Limb (tissue), 2 donors: ENCODE measurements around the gene NDUFAF8.
A peak's percentile ranks its signal among the peaks of the same experiment; 100 is the strongest.

Experiments
- DNase-seq, 2 donors: peaks; one replicate each; pipeline ENCODE4 v3.0.0-alpha.2; 2016; ENCODE audit errors: extremely low spot score in 2 of 2

Gene NDUFAF8

DNA sequence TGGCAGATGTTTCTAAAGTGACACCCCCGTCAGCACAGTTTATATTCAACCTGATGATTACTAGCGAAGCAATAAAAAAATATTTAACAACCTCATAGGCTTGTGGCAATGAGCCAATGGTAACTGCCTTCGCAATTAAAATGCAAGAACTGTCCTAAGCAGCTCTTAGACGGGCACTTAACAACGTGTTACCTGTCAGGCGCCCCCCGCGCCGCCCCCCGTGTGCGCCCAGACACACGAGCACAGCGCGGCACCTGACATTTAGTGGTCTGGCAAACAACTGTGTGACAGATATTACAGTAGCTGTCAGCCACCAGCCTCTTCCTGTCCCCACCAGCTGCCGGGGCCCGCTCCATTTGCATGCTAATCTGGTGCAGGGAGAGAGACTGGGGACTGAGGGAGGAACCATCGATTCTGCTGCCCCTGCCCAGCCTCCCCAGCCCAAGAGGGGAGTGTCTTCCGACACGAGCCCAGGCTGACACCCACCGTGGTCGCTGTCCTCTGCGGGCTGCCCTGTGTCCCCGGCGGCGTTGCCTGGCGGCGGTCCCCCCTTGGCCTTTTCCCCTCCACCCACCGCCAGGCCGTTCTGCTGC, 12.7 kb downstream of the NDUFAF8 start:
- no peak for DNase-seq

DNA sequence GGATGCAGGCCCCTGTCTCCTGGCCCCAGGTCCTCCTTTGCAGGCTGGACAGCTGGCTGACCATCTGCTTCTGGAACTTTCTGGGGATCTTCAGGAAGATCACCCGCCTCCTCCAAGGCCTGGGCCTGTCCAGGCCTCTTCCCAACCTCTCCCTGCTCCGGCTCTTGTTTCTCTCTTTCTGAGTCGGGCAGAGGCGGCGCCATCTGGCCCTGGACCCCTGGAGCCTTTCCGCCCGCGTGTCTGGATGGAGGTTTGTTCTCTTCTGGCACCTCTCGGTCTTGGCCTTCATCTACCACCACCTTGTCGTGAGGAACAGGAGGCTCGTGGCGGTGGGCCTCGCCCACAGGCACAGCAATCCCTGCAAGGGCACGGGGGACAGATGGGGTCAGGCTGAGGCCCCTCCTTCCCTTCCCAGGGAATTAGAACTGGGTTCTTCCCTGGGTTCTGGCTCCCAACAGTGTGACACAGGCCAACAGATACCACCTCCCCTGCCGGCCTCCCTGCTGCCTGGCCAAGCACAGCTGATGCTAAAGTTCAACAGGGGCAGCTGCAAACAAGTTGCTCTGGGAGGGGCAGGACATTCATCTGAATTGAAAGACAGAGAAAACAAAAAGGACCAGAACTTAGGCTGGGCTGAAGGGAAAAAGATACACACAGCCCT, 13.3 kb downstream of the NDUFAF8 start:
- DNase-seq, result no peak

- no peak for DNase-seq
These were observed 13.8 kb downstream of the NDUFAF8 start for GRCh38 chr17:81252987-81253329.

- peak; percentile 44 to 77 for DNase-seq
These were observed 14.4 kb downstream of the NDUFAF8 start for GRCh38 chr17:81253358-81254131.

DNA sequence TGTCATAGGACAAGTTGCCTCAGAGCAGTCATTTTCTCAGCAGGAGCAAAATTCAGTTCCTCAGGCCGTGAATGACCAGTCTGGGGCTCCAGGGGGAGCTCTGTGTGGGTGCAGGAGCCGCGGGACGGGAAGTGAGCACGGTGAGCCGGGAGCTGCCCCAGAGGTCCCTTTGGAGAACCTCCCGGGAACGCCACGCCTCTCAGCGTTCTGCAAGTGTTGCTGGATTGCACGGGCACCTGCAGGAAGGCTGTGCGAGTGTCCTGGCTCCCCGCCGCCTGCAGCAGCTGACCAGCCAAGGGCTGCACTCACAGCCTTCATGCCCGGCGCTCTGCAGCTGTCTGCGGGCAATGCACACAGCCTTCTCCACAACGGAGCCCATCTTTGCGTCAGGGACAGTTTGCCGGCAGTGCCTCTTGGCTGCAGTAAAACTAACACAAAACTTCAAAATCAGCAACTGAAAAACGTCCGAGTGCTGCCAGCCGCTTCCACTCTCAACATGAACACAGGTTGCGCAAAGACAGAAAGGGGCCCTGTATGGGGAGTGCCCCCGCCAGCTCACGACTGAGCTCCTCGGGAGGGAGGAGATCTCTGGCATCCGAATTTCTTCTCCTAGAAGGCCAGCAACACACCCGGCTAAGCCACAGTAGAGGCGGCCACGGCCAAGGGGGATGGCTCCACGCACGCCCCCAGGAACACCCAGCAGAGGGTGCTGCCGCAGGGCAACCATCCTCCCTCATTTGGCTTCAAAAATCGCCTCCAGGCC, 16.0 kb downstream of the NDUFAF8 start:
- DNase-seq, result peak; percentile 50 to 68

DNA sequence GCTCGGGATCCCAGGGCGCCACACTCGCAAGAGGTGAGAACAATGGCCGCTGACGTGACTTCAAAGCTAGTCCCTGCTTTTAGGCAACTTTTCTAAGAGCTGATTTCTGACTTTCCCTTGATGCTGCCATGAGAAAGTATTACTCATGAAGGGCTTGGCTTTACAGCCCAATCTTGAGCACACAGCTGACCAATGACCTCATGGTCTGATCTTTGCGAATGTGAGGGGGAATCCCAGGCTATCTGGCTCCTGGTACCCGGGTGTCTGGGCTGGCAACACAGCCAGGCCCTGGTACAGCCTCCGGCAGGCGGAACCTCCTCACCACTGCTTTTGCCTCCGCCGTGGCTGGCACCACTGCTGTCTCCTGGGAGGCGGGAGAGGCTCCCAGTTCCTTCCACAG, 17.5 kb downstream of the NDUFAF8 start:
- DNase-seq, result no peak

DNA sequence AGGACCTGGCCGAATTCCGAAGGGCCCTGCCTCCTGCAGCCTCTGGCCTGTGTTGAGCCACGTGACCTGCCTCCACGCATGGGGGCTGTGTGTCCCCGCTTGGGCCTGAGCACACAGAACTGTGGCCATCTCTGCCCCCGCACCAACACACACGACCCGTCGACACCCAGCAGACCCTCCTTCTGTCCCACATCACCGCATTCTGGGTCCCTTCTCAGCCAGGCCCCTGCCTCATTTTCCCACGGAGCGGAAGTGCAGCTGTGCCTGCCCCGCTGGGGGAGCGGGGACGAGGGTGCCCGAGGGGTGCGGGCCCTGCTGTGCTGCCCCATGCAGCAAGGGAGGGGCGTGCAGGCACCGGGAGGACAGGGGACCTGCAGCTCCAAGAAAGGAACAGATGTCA, 18.4 kb downstream of the NDUFAF8 start:
- no peak for DNase-seq

GRCh38 chr17:81258292-81258691, 19.2 kb downstream of the NDUFAF8 start:
- no peak for DNase-seq

GRCh38 chr17:81259058-81259605, 20.0 kb downstream of the NDUFAF8 start:
- DNase-seq, result no peak

DNA sequence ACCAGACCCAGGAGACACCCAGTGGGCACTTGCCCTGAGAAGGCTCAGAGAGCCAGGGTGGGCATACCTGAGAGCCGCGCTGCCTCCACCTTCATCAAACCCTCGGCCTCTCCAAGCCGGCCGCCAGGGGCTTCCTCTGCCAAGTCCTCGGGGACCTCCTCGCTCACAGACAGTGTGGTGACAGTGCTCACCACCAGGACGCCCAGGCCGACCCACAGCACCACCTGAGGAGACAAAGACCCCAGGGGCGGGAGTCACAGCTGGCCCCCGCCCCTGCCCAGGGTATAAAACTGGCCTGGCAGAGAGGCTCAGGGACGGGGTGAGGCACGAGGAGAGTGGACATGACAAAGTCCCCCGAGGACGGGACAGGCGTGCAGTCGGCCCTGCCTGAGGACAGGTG, 21.1 kb downstream of the NDUFAF8 start:
- DNase-seq, result no peak

DNA sequence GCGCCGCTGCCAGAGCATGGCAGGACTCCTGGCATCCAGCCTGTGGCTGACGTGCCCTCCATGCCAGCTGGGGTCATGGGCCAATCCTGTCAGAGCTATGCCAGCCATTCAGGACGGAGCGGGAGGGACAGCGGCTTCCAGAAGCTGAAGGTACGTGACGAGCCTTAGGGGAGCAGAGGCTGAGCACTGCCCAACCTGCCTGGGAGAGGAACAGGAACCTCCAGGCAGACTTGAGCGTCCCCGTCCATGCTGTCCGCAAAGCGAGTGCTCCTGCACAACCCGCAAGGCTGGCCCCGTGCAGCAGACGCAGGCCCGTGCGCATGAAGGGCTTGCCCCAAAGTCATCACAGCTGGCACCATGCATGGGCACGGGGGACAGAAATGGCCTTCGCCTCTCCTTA, 21.5 kb downstream of the NDUFAF8 start:
- DNase-seq, result no peak

DNA sequence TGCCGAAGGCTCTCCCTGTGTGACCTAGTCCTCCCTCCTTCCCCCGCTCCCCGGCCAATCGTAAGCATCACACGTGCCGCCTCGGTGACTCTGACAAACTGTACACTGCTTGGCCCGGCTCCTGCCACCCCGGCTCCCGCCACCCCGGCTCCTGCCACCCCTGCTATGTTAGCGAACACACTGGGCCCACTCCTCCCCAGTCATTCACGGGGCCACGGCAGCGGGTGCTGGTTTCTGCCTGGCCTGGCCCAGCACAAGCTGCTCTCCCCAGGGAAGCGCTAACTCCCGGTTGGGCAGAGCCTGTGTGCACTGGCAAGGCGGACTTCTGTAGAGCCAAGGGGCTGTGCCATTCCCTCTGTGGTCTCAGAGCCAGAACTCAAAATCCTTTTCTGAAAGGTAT, 22.0 kb downstream of the NDUFAF8 start:
- DNase-seq, result no peak

- no peak for DNase-seq
These were observed 22.6 kb downstream of the NDUFAF8 start for GRCh38 chr17:81261582-81262336.

DNA sequence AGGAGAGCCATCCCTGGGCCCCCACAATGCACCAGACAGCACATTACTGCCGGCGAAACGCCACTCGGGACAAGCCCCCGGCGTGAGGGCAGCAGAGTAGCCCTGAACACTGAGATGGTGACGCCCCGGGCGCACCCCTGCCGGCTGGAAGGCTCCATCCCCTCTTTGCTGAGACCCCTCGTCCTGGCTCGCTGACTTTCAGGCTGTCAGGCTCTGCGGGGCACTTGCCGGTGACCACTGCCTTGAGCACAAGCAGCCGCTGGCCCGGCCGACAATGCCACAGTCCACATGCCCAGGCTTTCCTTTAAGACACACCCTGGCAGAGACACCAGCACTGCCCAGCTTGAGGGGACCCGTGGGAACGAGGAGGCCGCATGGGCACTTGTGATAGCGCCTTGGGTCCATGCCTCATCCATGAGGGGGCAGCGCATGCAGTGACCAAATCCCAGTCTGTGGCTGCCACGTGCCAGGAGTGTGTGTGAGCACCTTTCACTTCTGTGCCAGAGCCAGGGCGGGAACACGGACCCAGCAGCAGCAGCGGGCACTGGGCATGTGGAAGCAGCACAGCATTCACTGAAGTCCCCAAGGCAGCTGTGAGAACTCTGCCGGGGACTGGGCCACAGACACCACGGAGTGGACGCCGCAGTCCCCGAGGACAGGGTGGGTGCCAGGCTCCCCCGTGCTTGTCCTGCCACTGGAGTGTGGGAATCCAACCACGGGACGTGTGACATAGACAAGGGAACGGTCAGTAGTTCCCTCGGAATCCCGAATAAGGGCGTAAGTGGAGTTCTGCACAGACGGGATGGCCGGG, 24.5 kb downstream of the NDUFAF8 start:
- no peak for DNase-seq

- no peak for DNase-seq
These were observed 25.5 kb downstream of the NDUFAF8 start for GRCh38 chr17:81264640-81265039.

DNA sequence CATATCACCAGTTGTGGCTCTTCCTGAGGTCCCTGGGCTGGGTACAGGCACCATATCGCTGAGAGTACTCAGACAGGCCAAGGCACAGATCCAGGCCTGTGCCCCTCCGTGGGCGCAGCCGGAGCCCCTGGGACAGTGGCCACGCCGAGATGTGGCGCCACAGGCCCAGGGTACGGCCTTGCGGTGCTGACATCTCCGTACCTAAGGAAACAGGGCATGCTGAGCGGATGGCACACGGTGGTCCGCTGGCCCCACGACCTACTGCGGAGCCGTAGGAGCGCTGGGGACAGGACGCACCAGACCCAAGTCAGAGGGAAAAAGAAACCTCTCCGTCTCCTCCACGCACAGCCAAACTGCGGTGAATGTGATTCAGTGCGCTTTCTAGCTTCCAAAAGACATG, 26.5 kb downstream of the NDUFAF8 start:
- no peak for DNase-seq

GRCh38 chr17:81267390-81268067, 28.4 kb downstream of the NDUFAF8 start:
- DNase-seq, result no peak

DNA sequence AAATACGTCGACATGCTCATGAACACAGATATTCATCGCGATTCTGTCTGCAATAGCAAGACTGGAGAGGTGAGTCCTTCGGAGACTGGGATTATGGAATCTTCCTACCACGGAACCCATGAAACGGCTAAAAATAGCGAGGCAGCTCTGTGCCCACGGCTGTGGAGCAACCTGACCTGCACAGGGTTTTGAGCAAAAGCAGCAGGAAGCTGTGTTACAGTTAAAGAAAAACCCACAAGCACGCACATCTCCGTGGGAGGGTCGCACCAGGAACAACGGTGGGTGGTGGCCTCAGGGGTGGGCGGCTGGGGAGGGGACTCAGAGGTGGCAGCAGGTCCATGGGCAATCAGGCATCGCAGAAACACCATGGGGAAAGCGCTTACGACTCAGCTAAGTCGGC, 31.2 kb downstream of the NDUFAF8 start:
- DNase-seq, result no peak

DNA sequence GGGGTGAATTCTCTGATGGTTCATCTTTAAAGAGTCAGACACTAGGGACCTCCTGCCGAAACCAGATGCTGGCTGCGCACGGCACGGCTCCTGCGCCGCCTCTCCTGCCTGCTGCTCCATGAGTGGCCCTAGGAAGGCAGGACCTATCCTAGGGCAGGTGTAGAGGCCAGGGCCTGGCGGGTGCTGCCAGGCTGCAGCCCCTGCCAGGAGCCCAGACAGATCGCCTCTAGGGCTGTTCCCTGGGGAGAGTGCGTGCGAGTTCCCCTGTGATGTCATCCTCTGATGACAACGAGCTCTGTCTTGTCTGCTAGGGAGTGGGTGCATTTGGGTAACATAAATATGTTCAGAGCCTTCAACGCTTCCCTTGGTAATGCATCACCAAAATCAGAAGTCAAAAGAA, 32.1 kb downstream of the NDUFAF8 start:
- no peak for DNase-seq

DNA sequence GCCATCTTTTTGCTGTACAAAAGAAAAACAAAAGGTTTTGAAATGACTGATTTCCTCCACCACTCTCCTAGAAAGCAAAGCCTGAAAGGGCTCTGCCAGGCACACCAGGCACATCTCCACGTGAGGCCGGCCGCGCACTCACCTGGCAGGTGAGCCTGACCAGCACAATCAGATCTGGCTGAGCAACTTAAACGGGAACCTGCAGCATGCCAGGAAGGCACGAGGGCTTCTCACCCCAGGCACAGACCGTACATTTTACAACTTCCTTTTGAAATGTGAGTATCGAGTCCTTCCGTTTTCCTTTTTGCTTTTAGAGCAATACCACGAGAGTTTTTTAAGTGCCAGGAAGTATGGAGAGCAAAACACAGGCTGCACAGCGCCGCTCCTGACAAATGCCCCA, 33.5 kb downstream of the NDUFAF8 start:
- no peak for DNase-seq
